Activated CD8-positive, alpha-beta memory T cell treated with anti-CD3 and anti-CD28 coated beads, Interleukin-2, amount 10 ng/mL, durations not matched to agents 7 days and 5 days (primary cell): ENCODE data around the gene PLSCR1. TPM values are rescaled to one million over a fixed set of nuclear protein-coding genes. Genes with fewer than 3 reads are reported as not detected.

Source experiments
- ATAC-seq: fragments of 150-1000 bp; cut with Tn5 transposase; one replicate; pipeline ENCODE4 v1.10.0; 2021; ENCODE audit warnings: moderate library complexity
- CTCF ChIA-PET: fragments of 350-600 bp; sonication (Branson Sonifier 250); formaldehyde crosslinking; loops from one replicate; lab custom pipeline; 2021; ENCODE audit warnings: antibody characterized with exemption; lab: Charles Lee
- DNase-seq: peaks from one replicate; pipeline ENCODE4 v3.0.0-alpha.2; 2020
- H3K27ac Mint-ChIP-seq: one replicate; pipeline ENCODE4 v1.8.0; 2021; ENCODE audit warnings: mild to moderate bottlenecking, mixed read lengths
- H3K27me3 Mint-ChIP-seq: one replicate; pipeline ENCODE4 v1.8.0; 2021; ENCODE audit warnings: mixed read lengths
- H3K36me3 Mint-ChIP-seq: one replicate; pipeline ENCODE4 v1.8.0; 2021; ENCODE audit warnings: mild to moderate bottlenecking, mixed read lengths
- H3K4me1 Mint-ChIP-seq: one replicate; pipeline ENCODE4 v1.8.0; 2021; ENCODE audit warnings: mixed read lengths
- H3K4me3 Mint-ChIP-seq: one replicate; pipeline ENCODE4 v1.8.0; 2021; ENCODE audit warnings: mild to moderate bottlenecking, moderate library complexity, mixed read lengths
- H3K9me3 Mint-ChIP-seq: one replicate; pipeline ENCODE4 v1.8.0; 2022; ENCODE audit warnings: low read depth, mixed read lengths
- total RNA-seq, 2 experiments: library from RNA; stranded (reverse); gene quantifications; one replicate each; pipeline ENCODE4 v1.2.3, GENCODE V29; 2021

PLSCR1 gene
- total RNA-seq, 2 experiments from 2014 or later: 157 to 257 TPM

GRCh38 chr3:146472611-146473010, 71.8 kb downstream of the PLSCR1 start:
- Mint-ChIP-seq H3K4me3 (no peak overlapping the region), H3K4me1 (peaks cover 3% of the 10 kb centered on the region), H3K27ac (no peak overlapping the region), H3K27me3 (peaks cover 22% of the 10 kb centered on the region), H3K9me3 (no peaks in the 10 kb centered on the region), H3K36me3 (no peaks in the 10 kb centered on the region)
- CTCF ChIA-PET: no interaction called here
- ATAC-seq: no peak
- no peak for DNase-seq

GRCh38 chr3:146471012-146471411, 73.4 kb downstream of the PLSCR1 start:
- Mint-ChIP-seq H3K4me1 (peaks cover 3% of the 10 kb centered on the region), H3K27ac (no peak overlapping the region), H3K27me3 (peaks cover 21% of the 10 kb centered on the region), H3K36me3 (no peaks in the 10 kb centered on the region), H3K4me3 (no peak overlapping the region), H3K9me3 (no peaks in the 10 kb centered on the region)
- DNase-seq (no peak), ATAC-seq (no peak)
- CTCF ChIA-PET: interaction anchor here (1.0 kb wide), 1 partner anchor 124 kb away, joined by 4 read pairs; no protein-coding TSS in a partner anchor

- Mint-ChIP-seq H3K36me3 (no peaks in the 10 kb centered on the region), H3K27me3 (peaks cover 16% of the 10 kb centered on the region), H3K4me3 (peak overlapping the region; percentile 71), H3K9me3 (no peaks in the 10 kb centered on the region), H3K27ac (no peak overlapping the region), H3K4me1 (peaks cover 3% of the 10 kb centered on the region)
- CTCF ChIA-PET: interaction anchor here (1.0 kb wide), 1 partner anchor 124 kb away, joined by 4 read pairs; no protein-coding TSS in a partner anchor
- DNase-seq (no peak), ATAC-seq (no peak)
These were observed 73.9 kb downstream of the PLSCR1 start for GRCh38 chr3:146470425-146470990.

GRCh38 chr3:146469150-146470017, 75.0 kb downstream of the PLSCR1 start, which contains the start of gene PLSCR2:
Gene PLSCR2 (minus strand): TSS chr3:146469561. CDS start chr3:146459904, 9,657 bp downstream.
- CTCF ChIA-PET: no interaction called here
- peaks cover 8% of the 10 kb centered on the region for H3K4me1 Mint-ChIP-seq
- no peaks in the 10 kb centered on the region for H3K9me3 Mint-ChIP-seq
- DNase-seq (peak; percentile 80), ATAC-seq (peak; percentile 98)
- H3K4me3 Mint-ChIP-seq: peak within 1 kb of the TSS; percentile 71
- H3K27ac Mint-ChIP-seq: peak within 1 kb of the TSS; percentile 49
- H3K27me3 Mint-ChIP-seq: peaks cover 8% of the 10 kb centered on the region
- no peaks in the 10 kb centered on the region for H3K36me3 Mint-ChIP-seq

- DNase-seq (no peak), ATAC-seq (no peak)
- peak overlapping the region; percentile 71 for H3K4me3 Mint-ChIP-seq
- H3K36me3 Mint-ChIP-seq: no peaks in the 10 kb centered on the region
- peaks cover 2% of the 10 kb centered on the region for H3K27me3 Mint-ChIP-seq
- no peaks in the 10 kb centered on the region for H3K9me3 Mint-ChIP-seq
- no peak overlapping the region for H3K27ac Mint-ChIP-seq
- CTCF ChIA-PET: no interaction called here
- H3K4me1 Mint-ChIP-seq: peaks cover 14% of the 10 kb centered on the region
These were observed 75.7 kb downstream of the PLSCR1 start for GRCh38 chr3:146468671-146469149.

- H3K4me1 Mint-ChIP-seq: peaks cover 18% of the 10 kb centered on the region
- no peak overlapping the region for H3K4me3 Mint-ChIP-seq
- DNase-seq: no peak
- no peaks in the 10 kb centered on the region for H3K9me3 Mint-ChIP-seq
- H3K36me3 Mint-ChIP-seq: peaks cover 1% of the 10 kb centered on the region
- H3K27ac Mint-ChIP-seq: no peak overlapping the region
- no peak for ATAC-seq
- no peaks in the 10 kb centered on the region for H3K27me3 Mint-ChIP-seq
- CTCF ChIA-PET: no interaction called here
These were observed 76.2 kb downstream of the PLSCR1 start for GRCh38 chr3:146468234-146468633.

- Mint-ChIP-seq H3K27ac (no peak overlapping the region), H3K4me1 (peaks cover 18% of the 10 kb centered on the region), H3K9me3 (no peaks in the 10 kb centered on the region), H3K36me3 (peaks cover 1% of the 10 kb centered on the region), H3K4me3 (no peak overlapping the region), H3K27me3 (no peaks in the 10 kb centered on the region)
- ATAC-seq: no peak
- CTCF ChIA-PET: no interaction called here
- DNase-seq: no peak
These were observed 77.8 kb downstream of the PLSCR1 start for GRCh38 chr3:146466604-146467003.

- H3K9me3 Mint-ChIP-seq: no peaks in the 10 kb centered on the region
- no peak for DNase-seq
- no peak for ATAC-seq
- no peaks in the 10 kb centered on the region for H3K27me3 Mint-ChIP-seq
- H3K27ac Mint-ChIP-seq: no peak overlapping the region
- H3K4me3 Mint-ChIP-seq: no peak overlapping the region
- H3K4me1 Mint-ChIP-seq: peaks cover 18% of the 10 kb centered on the region
- CTCF ChIA-PET: no interaction called here
- H3K36me3 Mint-ChIP-seq: peaks cover 1% of the 10 kb centered on the region
These were observed 78.5 kb downstream of the PLSCR1 start for GRCh38 chr3:146465693-146466465.

Other genes starting within 250 kb of the PLSCR1 start
- gene PLSCR2, start 75.0 kb downstream of the PLSCR1 start, total RNA-seq: not detected
- gene PLSCR5, start 60.7 kb upstream of the PLSCR1 start, total RNA-seq: not detected